AG20443 (cell line): Measurements from ENCODE around the gene CRYBG3.
A peak's percentile ranks its signal among the peaks of the same experiment; 100 is the strongest.

Experiments used
- DNase-seq: peaks from one replicate; pipeline ENCODE4 v3.0.0; 2012; ENCODE audit warnings: low spot score, mixed read lengths

The CRYBG3 gene

DNA sequence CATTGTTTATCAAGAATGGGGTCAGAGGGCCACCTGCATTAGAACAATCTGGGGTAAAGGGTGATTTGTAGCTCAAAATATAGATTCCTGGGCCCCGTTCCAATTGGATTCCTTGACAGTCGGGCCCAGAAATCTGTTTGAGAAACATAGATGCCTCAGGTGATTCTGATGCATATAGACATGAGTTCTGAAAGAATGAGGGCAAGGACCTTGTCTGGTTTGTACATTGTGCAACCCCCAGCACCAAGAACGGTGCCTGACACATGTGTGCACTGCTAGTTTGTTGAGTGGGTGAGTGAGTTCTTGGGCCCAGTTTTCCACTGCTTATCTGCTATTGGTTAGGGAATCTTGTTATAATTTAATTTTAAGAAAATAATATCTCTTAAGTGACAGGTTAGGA lies 16.6 kb downstream of the CRYBG3 start:
- DNase-seq = no peak

DNA sequence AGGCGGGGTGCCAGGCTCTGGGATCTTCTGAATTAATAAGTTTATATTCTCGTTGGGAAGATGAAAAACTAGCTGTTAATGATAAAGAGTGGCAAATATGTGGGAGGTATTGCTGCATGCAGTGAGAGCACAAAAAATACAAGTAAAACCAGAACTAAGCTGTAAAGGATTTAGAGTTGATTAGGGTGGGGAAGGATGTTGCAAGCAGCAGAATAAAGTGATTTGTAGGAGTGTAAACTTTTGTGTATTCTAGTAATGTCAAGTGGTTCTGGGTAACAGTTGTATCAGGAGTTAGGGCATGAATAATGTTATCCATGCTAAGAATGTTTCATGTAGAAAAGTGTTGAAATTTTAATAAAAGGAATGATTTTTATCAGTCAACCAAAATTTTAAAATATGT lies 18.1 kb downstream of the CRYBG3 start:
- no peak for DNase-seq

DNA sequence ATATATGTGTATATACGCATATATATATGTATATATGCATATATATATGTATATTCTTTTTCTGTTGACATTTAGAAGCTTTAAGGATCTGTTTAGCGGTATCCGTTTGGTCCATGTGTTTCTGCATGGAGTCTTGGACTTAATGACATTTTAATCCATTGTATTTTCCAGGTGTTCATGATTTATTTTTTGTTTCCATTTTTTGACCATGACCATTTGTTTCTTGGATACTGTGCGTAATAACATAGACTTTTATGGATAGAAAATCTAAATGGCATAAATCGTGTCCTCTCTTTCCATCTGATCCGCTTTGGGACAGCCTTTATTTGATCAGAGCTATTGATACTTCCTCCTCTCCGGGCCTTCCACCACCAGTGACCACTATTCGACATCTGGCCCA lies 19.5 kb downstream of the CRYBG3 start:
- no peak for DNase-seq

DNA sequence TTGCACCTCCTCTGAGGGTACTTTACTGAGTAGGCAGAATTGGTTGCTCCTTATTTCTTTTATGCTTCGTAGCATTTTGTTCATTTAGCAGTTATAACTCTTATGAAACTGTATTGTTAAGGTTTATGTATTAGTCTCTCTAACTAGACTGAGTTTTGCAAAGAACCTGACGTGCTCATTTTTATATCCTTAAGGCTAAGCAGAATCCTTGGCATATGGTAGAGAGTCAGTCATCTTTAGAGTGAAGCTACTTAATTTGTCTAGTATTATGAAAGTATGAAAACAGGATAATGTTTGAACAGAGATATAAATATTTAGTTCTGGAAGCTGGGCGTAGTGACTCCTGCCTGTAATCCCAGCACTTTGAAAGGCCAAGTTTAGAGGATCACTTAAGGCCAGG lies 20.1 kb downstream of the CRYBG3 start:
- DNase-seq = no peak

GRCh38 chr3:97848779-97849178 lies 27.0 kb downstream of the CRYBG3 start:
- DNase-seq = no peak

- DNase-seq = no peak
Measured at GRCh38 chr3:97857401-97857800, 35.6 kb downstream of the CRYBG3 start.

DNA sequence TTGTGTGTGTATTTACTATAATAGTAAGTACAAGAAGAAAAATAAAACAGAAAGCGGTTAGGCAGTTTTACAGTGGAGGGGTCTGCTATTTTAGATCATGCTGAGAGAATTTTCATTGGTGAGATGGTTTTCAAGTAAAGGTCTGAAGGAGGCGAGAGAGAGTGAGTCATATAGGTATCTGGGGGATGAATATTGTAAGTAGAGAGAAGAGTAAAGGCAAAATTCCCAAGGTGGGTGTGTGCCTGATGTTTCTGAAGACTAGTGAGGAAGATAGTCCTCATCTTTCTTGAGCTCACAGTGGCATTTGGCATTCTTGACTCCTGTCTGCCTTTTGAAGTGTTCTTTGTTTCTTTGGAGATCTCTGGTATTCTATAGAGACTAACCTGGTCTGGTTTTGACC lies 38.6 kb downstream of the CRYBG3 start:
- DNase-seq = no peak

GRCh38 chr3:97862582-97862981 lies 40.8 kb downstream of the CRYBG3 start:
- DNase-seq = no peak

DNA sequence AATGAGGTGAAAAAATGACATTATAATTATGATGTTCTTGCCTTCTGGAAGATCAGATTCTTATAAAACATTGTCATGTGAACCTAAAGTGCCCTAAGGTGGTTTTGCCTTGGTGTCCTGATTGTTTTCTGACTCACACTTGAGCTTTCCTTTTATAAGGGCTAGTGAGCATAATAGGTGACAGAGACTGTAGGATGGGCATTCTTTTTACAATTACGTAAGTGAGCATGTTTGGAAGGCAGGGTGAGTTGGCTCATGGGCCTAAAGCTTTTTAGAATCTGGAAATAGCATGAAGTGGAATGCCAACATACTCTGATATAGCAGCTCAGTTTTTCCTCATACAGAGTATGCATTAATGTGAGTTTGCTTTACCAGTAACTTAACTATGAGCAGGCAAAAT lies 41.2 kb downstream of the CRYBG3 start:
- peak; percentile 30 for DNase-seq

DNA sequence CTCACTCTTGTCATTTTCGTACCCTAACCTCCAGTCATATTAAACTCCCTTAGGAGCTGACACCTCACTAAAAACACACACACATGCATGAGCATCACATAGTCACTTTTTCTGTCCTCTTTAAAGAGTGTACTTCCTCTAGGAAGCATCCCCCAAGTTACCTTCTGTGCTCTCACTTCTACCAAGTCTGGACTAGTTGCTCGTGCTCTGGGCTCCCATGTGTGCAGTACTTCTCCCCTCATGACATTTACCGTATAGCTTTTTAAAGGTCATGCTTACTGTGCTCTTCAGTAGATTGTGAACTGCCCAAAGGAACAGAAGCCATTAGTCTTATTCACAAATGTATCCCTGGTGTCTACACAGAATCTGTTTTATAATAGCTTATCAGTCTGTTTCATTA lies 42.0 kb downstream of the CRYBG3 start:
- DNase-seq = no peak

DNA sequence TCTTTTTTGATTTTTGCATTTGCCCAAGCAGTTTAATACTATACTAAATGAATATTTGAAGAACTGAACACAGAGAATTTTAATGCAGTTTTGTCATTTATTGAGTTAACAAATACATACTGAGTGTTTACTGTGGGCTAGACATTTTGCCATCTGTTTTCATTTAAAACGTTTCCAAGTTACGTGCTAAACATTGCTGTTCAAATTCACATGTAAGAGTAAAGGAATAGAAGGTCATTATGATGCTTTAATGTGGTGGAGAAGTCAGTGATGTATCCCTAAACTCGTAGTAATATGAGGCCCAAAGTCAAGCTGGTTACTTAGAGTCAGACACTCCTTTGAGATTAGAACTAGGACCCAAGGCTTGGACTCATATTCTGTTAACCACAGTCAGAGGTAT lies 49.4 kb downstream of the CRYBG3 start:
- DNase-seq = no peak

- peak; percentile 73 for DNase-seq
Measured at GRCh38 chr3:97871801-97872524, 50.2 kb downstream of the CRYBG3 start.

DNA sequence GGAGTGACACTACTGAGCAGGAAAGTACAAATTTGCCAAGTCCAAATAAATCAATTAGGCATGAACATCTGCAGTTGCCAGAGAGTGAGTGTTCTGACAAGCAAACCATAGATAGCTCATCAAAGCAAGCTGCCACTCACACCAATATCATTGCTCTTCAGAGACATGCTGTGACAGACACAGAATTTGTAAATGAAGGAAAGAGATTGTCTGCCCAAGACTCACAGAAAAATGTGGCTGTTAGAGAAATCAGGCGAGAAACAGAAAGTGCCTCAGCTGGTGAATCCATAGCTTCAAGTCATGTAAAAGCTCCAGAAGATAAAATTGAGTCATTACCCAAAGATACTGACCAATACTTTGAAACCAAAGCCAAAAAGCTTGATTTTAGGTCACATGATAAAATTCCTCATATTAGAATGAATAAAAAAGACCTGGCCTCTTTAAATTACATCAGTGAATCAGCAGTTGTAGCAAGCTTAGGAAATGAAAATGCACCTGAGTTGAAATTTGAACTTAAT lies 50.8 kb downstream of the CRYBG3 start:
- no peak for DNase-seq

DNA sequence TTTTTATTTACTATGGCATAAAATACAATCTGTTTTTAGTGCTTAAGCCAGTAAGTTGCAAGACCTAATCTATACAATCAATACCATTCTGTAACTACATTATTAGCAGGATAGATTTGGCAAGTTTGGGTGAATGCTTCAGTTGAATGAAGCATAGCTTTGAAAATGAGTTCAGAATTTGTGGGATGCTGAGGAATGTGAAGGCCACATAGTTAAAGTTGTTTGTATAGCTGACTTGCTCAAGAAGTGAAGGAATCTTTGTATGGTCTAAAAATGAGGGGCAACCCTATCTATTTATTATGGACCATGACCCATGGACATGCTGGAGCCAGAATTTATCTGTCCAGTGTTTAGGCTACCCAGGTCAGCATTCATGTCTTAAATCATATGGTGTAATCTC lies 58.5 kb downstream of the CRYBG3 start:
- DNase-seq = no peak

GRCh38 chr3:97882975-97883598 lies 61.3 kb downstream of the CRYBG3 start:
- DNase-seq = peak; percentile 31

GRCh38 chr3:97883736-97884135 lies 61.9 kb downstream of the CRYBG3 start:
- no peak for DNase-seq

- DNase-seq = no peak
Measured at GRCh38 chr3:97884586-97885123, 62.8 kb downstream of the CRYBG3 start.

DNA sequence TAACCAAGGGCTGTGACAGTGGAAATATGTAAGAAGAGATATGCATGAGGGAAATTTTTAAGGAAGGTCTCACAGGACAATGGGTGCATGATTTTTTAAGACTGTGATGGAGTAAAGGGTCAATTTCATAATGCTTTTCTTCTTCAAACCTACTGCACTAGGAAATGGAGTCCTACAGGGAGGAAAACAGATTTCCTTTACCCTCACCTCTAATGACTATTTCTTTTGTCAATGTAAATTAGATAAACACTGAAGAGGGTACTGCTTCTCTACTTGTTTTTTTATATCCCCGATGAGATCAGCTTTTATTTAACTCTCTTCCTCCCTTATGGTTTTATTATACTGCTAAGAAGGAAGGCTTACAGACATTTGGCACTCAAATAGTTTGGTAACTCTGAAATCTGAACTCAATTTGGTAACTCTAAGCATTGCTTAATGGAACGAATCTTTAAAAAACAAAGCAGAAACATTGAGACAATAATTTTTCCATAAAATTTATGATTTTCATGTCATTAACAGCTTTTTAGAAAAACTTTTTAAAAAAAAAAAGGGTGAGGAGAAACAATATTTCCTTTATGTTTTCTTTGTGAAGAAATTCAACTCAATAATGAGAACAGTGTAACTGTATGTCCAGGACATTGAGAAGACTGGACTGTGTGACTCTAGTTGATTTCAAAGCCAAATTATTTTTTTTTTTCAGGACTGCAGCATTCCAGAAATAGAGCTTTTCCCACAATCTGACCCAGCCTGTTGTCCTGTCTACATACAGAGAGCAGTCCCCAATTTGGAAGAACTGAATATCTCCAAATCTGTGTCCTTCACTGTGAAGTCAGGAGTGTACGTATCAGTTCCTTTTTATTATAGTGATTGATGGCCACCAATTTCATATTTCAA lies 64.4 kb downstream of the CRYBG3 start:
- peak; percentile 14 for DNase-seq

- no peak for DNase-seq
Measured at GRCh38 chr3:97889814-97890213, 68.0 kb downstream of the CRYBG3 start.

DNA sequence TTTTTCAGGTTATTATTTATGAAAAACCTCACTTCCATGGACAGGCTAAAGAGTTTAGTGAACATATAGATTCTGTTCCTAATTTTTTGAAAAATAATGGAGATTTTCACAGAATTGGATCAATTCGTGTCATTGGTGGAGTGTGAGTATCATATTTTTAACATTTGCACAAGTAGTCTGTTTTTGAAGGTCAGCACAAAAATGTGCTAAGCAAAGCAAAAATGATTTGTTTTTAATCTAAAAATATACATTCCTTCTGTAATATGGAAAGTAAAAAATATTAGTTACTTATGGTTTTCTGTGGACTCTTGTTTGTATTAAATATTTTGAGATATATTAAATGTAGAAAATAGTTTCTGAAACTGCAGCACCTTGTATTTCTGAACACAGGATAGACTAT lies 71.0 kb downstream of the CRYBG3 start:
- DNase-seq = no peak

DNA sequence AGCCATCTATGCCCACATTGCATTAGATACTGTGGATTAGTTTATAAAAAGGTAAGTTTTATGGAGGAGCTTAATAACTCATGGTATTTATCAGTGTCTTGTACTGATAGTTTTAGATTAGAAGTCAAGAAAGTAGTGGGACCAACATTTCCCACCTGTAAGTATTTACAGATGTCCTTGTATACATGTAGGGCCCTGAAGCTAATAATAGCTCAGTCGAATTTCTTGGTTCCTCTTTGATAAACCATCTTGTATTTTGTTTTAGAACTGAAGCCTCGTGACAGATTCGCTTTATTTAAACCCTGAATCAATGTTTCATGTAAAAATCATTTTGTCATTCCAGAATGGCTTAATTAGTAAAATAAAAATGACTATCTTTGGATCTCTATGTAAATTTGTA lies 73.4 kb downstream of the CRYBG3 start:
- DNase-seq = no peak

DNA sequence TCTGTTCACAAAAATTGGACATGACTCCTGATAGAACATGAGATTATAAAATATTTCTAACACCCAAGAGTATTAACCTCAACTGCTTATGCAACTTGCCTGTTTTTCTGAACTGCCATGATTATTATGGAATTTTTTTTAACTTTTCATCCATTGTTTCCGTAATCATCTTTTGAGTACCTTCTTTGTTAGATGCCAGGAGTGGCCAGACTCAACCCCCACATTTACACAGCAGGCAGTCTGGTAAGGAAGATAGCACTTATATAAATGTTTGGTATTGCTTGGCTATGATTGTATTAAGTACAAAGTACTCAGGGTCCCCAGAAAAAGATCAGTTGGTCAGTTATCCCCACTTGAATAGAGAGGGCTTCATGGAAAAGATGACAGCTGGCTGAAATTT lies 74.3 kb downstream of the CRYBG3 start:
- no peak for DNase-seq

DNA sequence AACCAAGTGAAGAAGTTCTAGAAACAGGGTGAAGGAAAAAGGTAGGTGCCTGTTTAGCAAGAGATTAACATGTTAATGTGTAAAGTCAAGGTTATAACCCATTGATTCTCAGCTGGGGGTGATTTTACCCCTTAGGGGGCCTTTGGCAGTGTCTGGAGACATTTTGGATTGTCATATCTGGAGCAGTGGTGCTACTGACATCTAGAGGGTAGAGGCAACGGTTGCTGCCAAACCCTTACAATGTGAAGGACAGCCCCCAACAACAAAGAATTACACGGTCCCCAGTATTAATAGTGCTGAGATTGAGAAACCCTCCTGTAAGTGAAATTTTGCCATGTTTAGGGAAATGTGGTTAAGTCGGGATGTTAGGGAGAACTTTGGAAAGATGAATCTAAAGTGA lies 74.7 kb downstream of the CRYBG3 start:
- no peak for DNase-seq
